AML-193 (cell line): ENCODE measurements around the gene HGF.
"Not testable (repeated sequence)": the region's sequence is repeated elsewhere in the genome, so short reads cannot be mapped to it uniquely, and the experiment has no call there.

ENCODE experiments used
- DNase-seq, 2 experiments: peaks; one replicate each; lab custom pipeline; 2025; lab: John Stamatoyannopoulos, UW

HGF gene

GRCh38 chr7:81769891-81770727, at the start of gene HGF:
Gene HGF (minus strand): TSS chr7:81770047. CDS start chr7:81769971, 76 bp downstream.
- peak; percentile 68 to 70 for DNase-seq

GRCh38 chr7:81816312-81816711, 46.5 kb upstream of the HGF start:
- DNase-seq: no peak

- not testable (repeated sequence) for DNase-seq
Measured at GRCh38 chr7:81812866-81813476, 43.1 kb upstream of the HGF start.

- DNase-seq: no peak
Measured at GRCh38 chr7:81811956-81812865, 42.4 kb upstream of the HGF start.

- DNase-seq: peak; percentile 50 to 57
Measured at GRCh38 chr7:81810476-81811155, 40.8 kb upstream of the HGF start.

GRCh38 chr7:81808310-81808709, 38.5 kb upstream of the HGF start:
- DNase-seq: not testable (repeated sequence)

GRCh38 chr7:81803267-81803666, 33.4 kb upstream of the HGF start:
- DNase-seq: no peak

GRCh38 chr7:81802251-81802650, 32.4 kb upstream of the HGF start:
- DNase-seq: no peak

GRCh38 chr7:81801532-81801931, 31.7 kb upstream of the HGF start:
- DNase-seq: no peak

- no peak for DNase-seq
Measured at GRCh38 chr7:81791568-81792518, 22.0 kb upstream of the HGF start.

GRCh38 chr7:81790686-81791085, 20.8 kb upstream of the HGF start:
- DNase-seq: no peak

GRCh38 chr7:81790120-81790500, 20.3 kb upstream of the HGF start:
- DNase-seq: no peak

- no peak for DNase-seq
Measured at GRCh38 chr7:81789406-81790119, 19.7 kb upstream of the HGF start.

- no peak for DNase-seq
Measured at GRCh38 chr7:81788246-81788645, 18.4 kb upstream of the HGF start.

- DNase-seq: no peak
Measured at GRCh38 chr7:81783818-81784217, 14.0 kb upstream of the HGF start.

- peak; percentile 79 to 84 for DNase-seq
Measured at GRCh38 chr7:81780914-81781693, 11.3 kb upstream of the HGF start.

GRCh38 chr7:81779706-81780105, 9.9 kb upstream of the HGF start:
- no peak for DNase-seq

GRCh38 chr7:81777697-81778096, 7.8 kb upstream of the HGF start:
- no peak for DNase-seq

- DNase-seq: no peak
Measured at GRCh38 chr7:81776948-81777630, 7.2 kb upstream of the HGF start.
